SU-DHL-6 (cell line): Measurements from ENCODE around the gene COL26A1.

ENCODE experiments used
- H2AFZ ChIP-seq: fragments of 200-600 bp; sonication (generic); 2 replicates; pipeline ENCODE4 v1.6.1; 2014; ENCODE audit warnings: low read depth, mild to moderate bottlenecking, moderate library complexity, mixed read lengths, antibody characterized with exemption, low read length; ENCODE audit not compliant: severe bottlenecking
- H3F3A ChIP-seq: fragments of 200-600 bp; shearing (Covaris generic); 2 replicates; pipeline ENCODE4 v1.6.0; 2016; ENCODE audit warnings: antibody characterized with exemption, mild to moderate bottlenecking; ENCODE audit not compliant: insufficient read depth
- H3K27ac ChIP-seq: fragments of 200-600 bp; sonication (generic); 2 replicates; pipeline ENCODE4 v1.5.1; 2016; ENCODE audit warnings: low read depth, mild to moderate bottlenecking, low read length, moderate library complexity, mixed read lengths
- H3K27me3 ChIP-seq: fragments of 200-600 bp; sonication (generic), shearing (Covaris generic); 2 replicates; pipeline ENCODE4 v1.6.0; 2014; ENCODE audit warnings: mild to moderate bottlenecking, low read length
- H3K36me3 ChIP-seq: fragments of 200-600 bp; sonication (generic); 2 replicates; pipeline ENCODE4 v1.6.1; 2014; ENCODE audit warnings: mild to moderate bottlenecking, low read length, mixed read lengths
- H3K4me2 ChIP-seq: fragments of 300-600, 200-600 bp; shearing (Covaris generic), sonication (generic); 2 replicates; pipeline ENCODE4 v1.6.0; 2014; ENCODE audit warnings: low read length, low read depth, mild to moderate bottlenecking; ENCODE audit not compliant: poor library complexity, severe bottlenecking
- H3K4me3 ChIP-seq: fragments of 200-600 bp; sonication (generic); 2 replicates; pipeline ENCODE4 v1.5.1; 2014; ENCODE audit warnings: antibody characterized with exemption, low read length, mild to moderate bottlenecking, mixed read lengths; ENCODE audit not compliant: insufficient read depth, poor library complexity, severe bottlenecking
- H3K79me2 ChIP-seq: fragments of 200-600 bp; sonication (generic); 2 replicates; pipeline ENCODE4 v1.6.1; 2014; ENCODE audit warnings: mild to moderate bottlenecking, low read length, moderate library complexity; ENCODE audit not compliant: insufficient read depth
- H3K9ac ChIP-seq: fragments of 200-600 bp; sonication (generic); 2 replicates; pipeline ENCODE4 v1.7.0; 2014; ENCODE audit warnings: mild to moderate bottlenecking, low read length
- H3K9me2 ChIP-seq: fragments of 200-600 bp; sonication (generic); replicated peaks from 2 replicates; pipeline ENCODE4 v1.6.1; 2014; ENCODE audit warnings: low read length; ENCODE audit not compliant: insufficient read depth
- H3K9me3 ChIP-seq: fragments of 200-600 bp; sonication (generic); 2 replicates; pipeline ENCODE4 v1.6.1; 2014; ENCODE audit warnings: low read length, mixed read lengths; ENCODE audit not compliant: insufficient read depth
- H4K20me1 ChIP-seq: fragments of 200-600 bp; sonication (generic); 2 replicates; pipeline ENCODE4 v1.6.1; 2014; ENCODE audit warnings: low read depth, mild to moderate bottlenecking, antibody characterized with exemption, low read length, moderate library complexity, mixed read lengths
- CTCF ChIP-seq: fragments of 200-600 bp; sonication (generic); IDR thresholded peaks from one replicate; pipeline ENCODE4 v1.5.1; 2017; ENCODE audit warnings: antibody characterized with exemption, mild to moderate bottlenecking, low read length, moderate library complexity; ENCODE audit not compliant: insufficient read depth, poor library complexity, severe bottlenecking
- EZH2phosphoT487 ChIP-seq: fragments of 200-600 bp; sonication (generic), shearing (Covaris generic); conservative IDR thresholded peaks from 2 replicates; pipeline ENCODE4 v1.6.1; 2018; ENCODE audit warnings: mild to moderate bottlenecking, antibody characterized with exemption, low read length, moderate library complexity, mixed read lengths

Gene COL26A1

GRCh38 chr7:101595766-101596537 lies 233.3 kb downstream of the COL26A1 start:
- TF ChIP-seq EZH2phosphoT487: no peak
- TF ChIP-seq CTCF: no peak
- H3K9me2 ChIP-seq: no peaks in the 10 kb centered on the region
- no peaks in the 10 kb centered on the region for H3K27me3 ChIP-seq
- H3K9me3 ChIP-seq: no peaks in the 10 kb centered on the region
- H3K79me2 ChIP-seq: no peaks in the 10 kb centered on the region
- no peak overlapping the region for H3K4me2 ChIP-seq
- no peaks in the 10 kb centered on the region for H3F3A ChIP-seq
- H3K9ac ChIP-seq: no peak overlapping the region
- no peak overlapping the region for H3K27ac ChIP-seq
- H3K4me3 ChIP-seq: no peak overlapping the region
- no peak overlapping the region for H2AFZ ChIP-seq
- no peaks in the 10 kb centered on the region for H3K36me3 ChIP-seq
- no peaks in the 10 kb centered on the region for H4K20me1 ChIP-seq

- H3K9ac ChIP-seq: no peak overlapping the region
- no peak overlapping the region for H3K4me2 ChIP-seq
- H3K27ac ChIP-seq: no peak overlapping the region
- H3K9me3 ChIP-seq: no peaks in the 10 kb centered on the region
- H3K27me3 ChIP-seq: no peaks in the 10 kb centered on the region
- no peaks in the 10 kb centered on the region for H3K79me2 ChIP-seq
- H4K20me1 ChIP-seq: no peaks in the 10 kb centered on the region
- TF ChIP-seq CTCF: no peak
- no peak for TF ChIP-seq EZH2phosphoT487
- no peaks in the 10 kb centered on the region for H3K36me3 ChIP-seq
- H3F3A ChIP-seq: no peaks in the 10 kb centered on the region
- no peak overlapping the region for H2AFZ ChIP-seq
- no peak overlapping the region for H3K4me3 ChIP-seq
- no peaks in the 10 kb centered on the region for H3K9me2 ChIP-seq
These were observed 234.2 kb downstream of the COL26A1 start for GRCh38 chr7:101596898-101597297.

- H3K27me3 ChIP-seq: no peaks in the 10 kb centered on the region
- H3K36me3 ChIP-seq: no peaks in the 10 kb centered on the region
- TF ChIP-seq CTCF (no peak), EZH2phosphoT487 (no peak)
- no peak overlapping the region for H3K27ac ChIP-seq
- H4K20me1 ChIP-seq: no peaks in the 10 kb centered on the region
- H3K4me3 ChIP-seq: no peak overlapping the region
- H3K79me2 ChIP-seq: no peaks in the 10 kb centered on the region
- H3K9me2 ChIP-seq: no peaks in the 10 kb centered on the region
- H3K9me3 ChIP-seq: no peaks in the 10 kb centered on the region
- no peak overlapping the region for H2AFZ ChIP-seq
- H3F3A ChIP-seq: no peaks in the 10 kb centered on the region
- no peak overlapping the region for H3K4me2 ChIP-seq
- H3K9ac ChIP-seq: no peak overlapping the region
These were observed 235.3 kb downstream of the COL26A1 start for GRCh38 chr7:101597941-101598340.
